ENCODE data around the gene TAP1. TPM values are rescaled to one million over a fixed set of nuclear protein-coding genes. Genes with fewer than 3 reads are reported as not detected.

TAP1 gene
- total and polyA plus RNA-seq, 2 of the 8 experiments (the other 6 are each of a cell fraction or from before 2014, with no cell fraction given), result 16.8 to 22.0 TPM

GRCh38 chr6:32796848-32797776 lies 56.4 kb downstream of the TAP1 start:
- Histone ChIP-seq H2AFZ (ENCODE audit: low read length) (peak overlapping the region; percentile 84), H2BK20ac (ENCODE audit: low read length) (no peak overlapping the region), H3K27ac (ENCODE audit: low read depth, low read length) (no peak overlapping the region), H3K27me3 (replicated peaks in 1 of 4; ENCODE audit: control insufficient read depth in 3 of 4, extremely low read depth in 1 of 4, insufficient read depth in 3 of 4, low read length in 3 of 4) (peaks cover 0 to 1% (median 0%) of the 10 kb centered on the region in 4 experiments; a peak in 1 of 7 replicates), H3K4me1 (replicated peaks in 1 of 4; ENCODE audit: control insufficient read depth in 3 of 4, insufficient read depth in 4 of 4, low read length in 3 of 4) (peaks cover 0 to 3% (median 0%) of the 10 kb centered on the region in 4 experiments; a peak in 2 of 7 replicates), H2BK12ac (ENCODE audit: low read depth, low read length) (no peak overlapping the region), H2BK5ac (ENCODE audit: low read depth, low read length) (no peak overlapping the region), H3K9me3 (ENCODE audit: insufficient read depth in 2 of 2, low read depth in 1 of 2, low read length in 1 of 2) (peaks cover 4 to 6% of the 10 kb centered on the region in 2 experiments; a peak in 1 of 4 replicates), H3K36me3 (ENCODE audit: control insufficient read depth in 2 of 4, insufficient read depth in 4 of 4, low read length in 3 of 4) (no peaks in the 10 kb centered on the region), H2AK5ac (ENCODE audit: low read depth, low read length) (no peak overlapping the region), H2BK120ac (replicated peaks; ENCODE audit: low read depth, low read length) (no peak overlapping the region), H3K4ac (replicated peaks; ENCODE audit: insufficient read length, low read depth, low read length) (no peak overlapping the region), H3K14ac (ENCODE audit: insufficient read length) (no peak overlapping the region), H4K8ac (ENCODE audit: extremely low read depth, insufficient read depth, low read length) (no peak overlapping the region), H2BK15ac (ENCODE audit: low read length) (no peak overlapping the region), H4K20me1 (replicated peaks in 1 of 2; ENCODE audit: control insufficient read depth in 1 of 2, insufficient read depth in 2 of 2, low read length in 2 of 2) (no peaks in the 10 kb centered on the region), H3K4me2 (ENCODE audit: insufficient read depth in 1 of 2, low read depth in 2 of 2, low read length in 2 of 2) (peak overlapping the region; percentile 33 to 68), H4K91ac (replicated peaks; ENCODE audit: insufficient read length, low read length) (no peak overlapping the region), H3K4me3 (ENCODE audit: extremely low read depth in 1 of 4, insufficient read depth in 2 of 4, low read depth in 3 of 4, low read length in 4 of 4) (peak overlapping the region in 3 of 4 experiments; percentile 7 to 48 (median 24); a peak in 4 of 8 replicates), H3K23me2 (ENCODE audit: low read depth, low read length) (no peaks in the 10 kb centered on the region), H3K18ac (ENCODE audit: extremely low read depth, low read length) (no peak overlapping the region), H3K79me1 (ENCODE audit: low read depth, low read length) (no peaks in the 10 kb centered on the region), H3K56ac (replicated peaks; ENCODE audit: insufficient read length, low read depth, low read length) (no peak overlapping the region), H4K5ac (ENCODE audit: insufficient read length, low read depth, low read length) (no peak overlapping the region), H3K79me2 (ENCODE audit: control insufficient read depth in 1 of 2, insufficient read depth in 2 of 2, low read length in 2 of 2) (no peaks in the 10 kb centered on the region), H3K9ac (replicated peaks in 1 of 4; ENCODE audit: extremely low read depth in 1 of 4, low read depth in 3 of 4, low read length in 3 of 4) (no peak overlapping the region), H3K23ac (ENCODE audit: insufficient read length) (no peak overlapping the region)
- ChIA-PET POLR2A (ENCODE audit: partially characterized antibody) (no interaction called here), CTCF (ENCODE audit: partially characterized antibody) (interaction anchor here (0.6 to 3.0 kb wide), 13 partner anchors 9 to 383 kb away, joined by 3 to 25 read pairs (median 4); partner anchors contain the start of gene HLA-DOB)
- 25% methylated on average over 30 of the region's 30 CpGs; no CpG with 5 or more reads in 1 of the 2 experiments for WGBS, 2 experiments (ENCODE audit: extremely low coverage in 1 of 2, insufficient coverage in 1 of 2, insufficient read length in 1 of 2, insufficient replicate concordance in 2 of 2, low coverage in 1 of 2, low lambda C conversion rate in 2 of 2, missing lambda C conversion rate in 1 of 2)
- FAIRE-seq (peak; percentile 95), DNase-seq (ENCODE audit: low read depth in 1 of 2, low spot score in 2 of 2) (peak; percentile 19 to 97)
- TF ChIP-seq JUND (IDR thresholded peaks at IDR 0.05; ENCODE audit: low read length), result no peak
- no peak for TF ChIP-seq ATF2 (IDR thresholded peaks at IDR 0.05; ENCODE audit: low read length)
- TF ChIP-seq CHD2 (IDR thresholded peaks at IDR 0.05; ENCODE audit: low read length), result no peak
- TF ChIP-seq USF2 (IDR thresholded peaks at IDR 0.05; ENCODE audit: low read length), result no peak
- TF ChIP-seq TAF1 (IDR thresholded peaks at IDR 0.05; ENCODE audit: low read depth, low read length), result no peak

Measured in H1 (cell line).